GM19025 (cell line): ENCODE data around the gene TTC9C.
"Not testable (repeated sequence)": the region's sequence is repeated elsewhere in the genome, so short reads cannot be mapped to it uniquely, and the experiment has no call there.

Experiments
- ATAC-seq: cut with Tn5 transposase; IDR thresholded peaks from one replicate; pipeline ENCODE4 v1.9.1; 2021; ENCODE audit warnings: mild to moderate bottlenecking, low read depth, moderate library complexity; ENCODE audit not compliant: unreplicated experiment

Gene TTC9C

GRCh38 chr11:62709247-62710000 lies 18.9 kb upstream of the TTC9C start:
- peak; percentile 66 for ATAC-seq

GRCh38 chr11:62710001-62710345 lies 18.3 kb upstream of the TTC9C start:
- ATAC-seq: no peak

GRCh38 chr11:62712276-62712812 lies 15.9 kb upstream of the TTC9C start:
- ATAC-seq: no peak

- ATAC-seq: no peak
These were observed 15.4 kb upstream of the TTC9C start for GRCh38 chr11:62712861-62713260.

GRCh38 chr11:62713343-62713742 lies 14.9 kb upstream of the TTC9C start:
- no peak for ATAC-seq

- no peak for ATAC-seq
These were observed 12.8 kb upstream of the TTC9C start for GRCh38 chr11:62715150-62716130.

- ATAC-seq: no peak
These were observed 12.1 kb upstream of the TTC9C start for GRCh38 chr11:62716206-62716605.

- ATAC-seq: no peak
These were observed 11.5 kb upstream of the TTC9C start for GRCh38 chr11:62716816-62717215.

GRCh38 chr11:62719302-62719978 lies 8.8 kb upstream of the TTC9C start:
- ATAC-seq: no peak

- no peak for ATAC-seq
These were observed 6.3 kb upstream of the TTC9C start for GRCh38 chr11:62721994-62722393.

- no peak for ATAC-seq
These were observed 4.1 kb upstream of the TTC9C start for GRCh38 chr11:62724171-62724570.

- no peak for ATAC-seq
These were observed 2.6 kb upstream of the TTC9C start for GRCh38 chr11:62725646-62726045.

GRCh38 chr11:62726156-62726914 lies 2.0 kb upstream of the TTC9C start:
- ATAC-seq: no peak

- no peak for ATAC-seq
These were observed 1.4 kb upstream of the TTC9C start for GRCh38 chr11:62726915-62727164.

GRCh38 chr11:62727165-62727871 lies 968 bp upstream of the TTC9C start, which contains the start of gene HNRNPUL2:
Gene HNRNPUL2, minus strand, starts transcription at chr11:62727457. Its CDS starts 301 bp downstream, at chr11:62727156.
- ATAC-seq: peak; percentile 58

GRCh38 chr11:62727872-62728170 lies 465 bp upstream of the TTC9C start:
- peak; percentile 43 for ATAC-seq

GRCh38 chr11:62730076-62730475 lies 1.8 kb downstream of the TTC9C start:
- ATAC-seq: not testable (repeated sequence)

GRCh38 chr11:62732830-62733229 lies 4.5 kb downstream of the TTC9C start:
- no peak for ATAC-seq

- no peak for ATAC-seq
These were observed 8.9 kb downstream of the TTC9C start for GRCh38 chr11:62737196-62737595.
